HG02571 (cell line): ENCODE measurements around the gene DSE.

Experiments used
- ATAC-seq: cut with Tn5 transposase; IDR thresholded peaks from one replicate; pipeline ENCODE4 v1.9.1; 2021; ENCODE audit warnings: mild to moderate bottlenecking, moderate library complexity; ENCODE audit not compliant: unreplicated experiment

DSE gene

DNA sequence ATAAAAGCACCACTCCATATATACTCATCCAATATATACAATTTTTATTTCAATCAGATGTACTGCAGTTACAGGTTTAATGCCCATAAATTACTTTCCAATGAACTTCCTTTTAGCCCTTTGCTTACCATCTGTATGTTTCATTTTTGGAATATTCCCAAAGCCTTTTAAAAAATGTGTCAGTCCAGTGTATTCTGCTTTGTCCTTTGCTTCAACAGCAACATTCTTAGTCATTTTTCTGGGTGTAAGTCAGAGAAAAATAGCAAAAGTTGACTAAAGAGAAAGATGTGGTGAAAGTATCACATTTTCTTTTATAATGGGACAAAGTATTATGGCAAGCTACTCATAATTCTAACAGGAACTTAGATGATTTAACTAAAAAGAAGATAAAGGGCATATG, 15.2 kb downstream of the DSE start:
- no peak for ATAC-seq

DNA sequence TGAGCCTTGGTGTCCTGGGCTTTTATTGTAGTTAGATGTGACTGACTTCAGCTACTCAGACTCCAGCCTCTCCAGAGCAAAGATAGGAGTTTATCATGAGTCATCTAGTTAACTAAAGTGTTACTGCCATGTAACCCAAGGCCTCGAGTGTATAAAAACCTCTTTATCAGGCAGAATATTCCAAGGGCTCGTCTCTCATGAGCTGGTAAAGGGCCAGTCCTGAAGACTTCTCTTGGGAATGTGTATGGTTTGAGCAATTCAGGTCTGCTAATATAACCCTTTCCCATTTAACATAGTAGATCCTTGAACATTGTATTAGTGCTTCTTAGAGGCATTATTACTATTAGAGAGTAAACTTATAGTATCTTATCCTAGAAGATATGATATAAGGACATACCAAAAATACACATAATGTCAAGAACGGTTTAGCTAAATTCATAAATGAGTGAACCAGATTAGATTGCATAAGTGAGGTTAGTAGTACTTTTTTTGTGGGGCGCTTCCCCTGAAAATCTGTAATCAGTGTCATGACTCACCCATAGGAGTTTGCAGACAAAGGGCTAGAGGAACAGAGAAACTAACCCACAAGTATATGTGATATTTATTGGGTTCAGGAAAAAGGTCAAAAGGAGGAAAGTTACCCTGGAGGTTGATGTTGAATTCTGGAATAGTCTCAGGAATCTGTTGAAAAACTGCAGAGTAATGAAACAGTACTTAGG, 16.0 kb downstream of the DSE start:
- ATAC-seq, result peak; percentile 35

DNA sequence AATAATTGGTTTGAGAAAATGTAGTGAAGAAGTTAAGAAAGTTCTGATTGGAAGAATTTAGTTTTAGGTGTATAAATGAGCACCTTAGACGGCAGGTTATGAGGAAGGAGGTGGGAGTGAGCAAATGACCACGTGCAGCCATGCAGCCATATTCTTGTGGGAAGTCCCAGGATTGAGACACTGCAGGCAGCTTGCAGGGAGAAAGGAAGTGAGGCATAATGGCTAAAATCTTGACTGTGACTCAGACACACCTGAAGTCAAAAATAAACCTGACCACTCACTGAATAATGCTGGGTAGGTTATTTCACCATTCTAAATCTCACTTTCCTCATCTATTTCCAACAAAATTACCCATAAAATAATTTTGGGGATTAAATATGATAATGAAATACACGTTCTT, 16.6 kb downstream of the DSE start:
- peak; percentile 52 for ATAC-seq

DNA sequence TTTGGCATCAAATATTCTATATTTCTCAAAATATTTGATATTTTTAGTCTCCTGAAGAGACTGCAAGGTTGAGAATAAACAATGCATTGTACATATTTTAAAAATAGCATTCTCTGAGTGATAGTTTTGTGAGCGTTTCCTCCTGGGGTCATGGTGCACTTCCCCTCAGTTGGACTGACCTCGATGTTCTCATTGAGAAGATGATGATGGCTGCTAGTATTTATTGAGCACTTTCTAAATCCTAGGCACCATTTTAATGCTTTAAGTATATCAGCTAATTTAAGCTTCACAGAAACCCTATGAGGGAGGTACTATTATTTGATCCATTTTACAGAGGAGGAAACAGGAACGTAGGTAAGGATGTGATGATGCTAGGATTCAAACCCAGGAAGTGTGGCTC, 18.2 kb downstream of the DSE start:
- ATAC-seq, result no peak

DNA sequence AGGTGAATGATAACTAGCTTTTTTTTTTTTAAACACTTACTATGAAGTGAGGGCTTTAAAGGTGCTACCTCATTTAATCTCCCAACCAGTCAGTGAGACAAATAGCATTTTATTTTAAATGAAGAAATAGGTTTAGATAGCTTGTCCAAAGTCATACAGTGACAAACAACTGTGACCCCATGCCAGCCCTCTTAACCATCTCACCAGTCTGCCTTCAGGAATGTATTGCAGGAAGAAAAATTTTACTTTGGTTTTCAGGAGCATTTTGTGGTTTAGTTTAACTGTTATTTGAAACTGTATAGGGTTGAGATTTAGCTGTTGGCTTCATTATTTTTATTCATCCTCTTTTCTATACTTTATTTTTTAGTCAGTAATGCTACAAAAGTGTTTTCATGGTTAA, 18.6 kb downstream of the DSE start:
- no peak for ATAC-seq

DNA sequence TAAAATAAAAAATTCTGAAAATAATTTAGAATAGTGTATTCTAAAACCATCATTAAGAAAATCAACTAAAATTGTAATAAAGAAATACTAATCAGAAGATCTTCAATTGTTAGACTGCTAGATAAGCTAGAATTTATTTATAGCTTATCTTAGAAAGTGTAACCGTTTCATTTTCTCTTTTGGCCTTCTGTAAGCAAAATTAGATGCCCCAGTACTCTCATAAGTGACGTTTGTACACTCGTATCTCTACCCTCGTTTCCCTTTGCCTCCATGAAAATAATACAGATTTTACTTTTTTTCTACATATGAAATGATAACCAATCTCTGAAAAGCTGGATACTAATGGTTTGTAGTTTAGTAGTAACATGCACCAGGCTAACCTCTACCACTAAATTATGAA, 19.8 kb downstream of the DSE start:
- peak; percentile 48 for ATAC-seq

DNA sequence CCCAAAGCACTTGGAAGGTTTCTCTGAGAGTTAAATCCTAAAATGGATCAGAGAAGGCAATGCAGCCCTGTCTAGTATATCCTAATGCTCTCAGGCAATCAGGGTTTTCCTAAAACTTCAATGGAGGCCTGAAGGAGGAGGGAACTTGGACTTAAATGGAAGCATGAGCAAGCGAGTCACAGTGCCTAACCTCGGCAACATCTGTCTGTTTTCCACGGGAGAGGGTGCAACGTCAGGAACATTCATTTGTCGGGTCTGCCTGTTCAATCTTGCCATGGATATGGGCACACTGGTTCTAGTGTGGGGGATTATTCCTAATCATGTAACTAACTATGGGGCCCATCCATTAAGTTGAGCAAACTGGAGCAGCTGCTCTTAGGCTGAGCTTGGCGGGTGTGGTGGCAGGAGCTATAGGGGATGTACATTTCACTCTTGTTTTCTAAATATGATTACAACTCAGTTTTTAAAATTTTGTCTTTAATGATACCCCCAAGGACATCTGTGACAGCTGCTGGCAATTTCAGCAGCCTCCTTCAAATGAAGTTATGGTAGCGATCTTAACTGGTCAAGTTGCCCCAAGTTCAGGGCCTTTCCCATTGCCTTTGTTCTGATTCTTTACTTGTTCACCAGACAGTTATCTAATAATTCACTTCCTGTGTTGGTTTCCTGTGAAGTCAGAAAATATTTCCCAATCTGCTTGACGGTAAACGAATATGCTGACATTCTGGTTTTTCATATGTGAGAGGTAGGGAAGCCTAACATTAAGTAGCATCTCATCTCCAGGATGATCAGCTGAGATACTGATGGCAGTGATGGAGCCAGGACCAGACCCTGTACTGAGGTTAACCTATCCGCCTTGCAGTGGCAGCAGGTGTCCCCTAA, 21.6 kb downstream of the DSE start:
- no peak for ATAC-seq

DNA sequence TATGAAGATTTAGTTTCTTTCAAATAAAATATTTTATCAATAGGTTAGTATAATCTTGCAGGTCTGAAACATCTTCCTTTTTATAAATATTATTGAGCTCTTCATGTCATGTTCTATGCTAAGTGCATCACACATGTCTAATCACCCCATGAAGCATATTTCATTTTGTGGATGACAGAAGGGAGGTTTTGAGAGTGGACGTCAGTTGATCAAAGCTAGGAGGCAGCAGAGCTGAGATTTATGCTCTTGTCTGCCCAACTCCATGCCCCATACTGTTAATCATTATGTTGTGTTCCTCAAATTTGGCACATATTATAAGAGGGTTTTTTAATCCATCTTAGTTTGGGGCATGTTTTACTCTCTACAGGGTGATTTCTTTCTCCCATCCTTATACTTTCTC, 22.7 kb downstream of the DSE start:
- no peak for ATAC-seq

DNA sequence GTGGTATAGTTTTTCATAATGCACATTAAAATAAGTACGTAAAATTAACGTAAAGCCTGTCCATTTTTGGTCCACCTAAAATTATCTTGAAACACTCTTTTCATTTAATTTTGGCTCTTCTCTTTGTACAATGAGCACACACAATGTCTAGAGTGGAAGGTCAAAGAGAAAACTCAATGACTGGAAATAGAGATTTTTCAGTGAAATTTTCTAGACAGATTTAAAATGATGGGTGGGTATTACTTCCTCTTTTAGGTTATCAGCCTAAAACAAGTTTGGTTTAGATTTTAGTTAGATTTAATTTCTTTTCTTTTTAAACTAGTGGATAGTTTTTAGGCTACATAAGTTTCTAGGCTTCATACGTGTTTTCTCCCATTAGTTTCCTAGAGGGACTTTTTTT, 24.9 kb downstream of the DSE start:
- no peak for ATAC-seq

DNA sequence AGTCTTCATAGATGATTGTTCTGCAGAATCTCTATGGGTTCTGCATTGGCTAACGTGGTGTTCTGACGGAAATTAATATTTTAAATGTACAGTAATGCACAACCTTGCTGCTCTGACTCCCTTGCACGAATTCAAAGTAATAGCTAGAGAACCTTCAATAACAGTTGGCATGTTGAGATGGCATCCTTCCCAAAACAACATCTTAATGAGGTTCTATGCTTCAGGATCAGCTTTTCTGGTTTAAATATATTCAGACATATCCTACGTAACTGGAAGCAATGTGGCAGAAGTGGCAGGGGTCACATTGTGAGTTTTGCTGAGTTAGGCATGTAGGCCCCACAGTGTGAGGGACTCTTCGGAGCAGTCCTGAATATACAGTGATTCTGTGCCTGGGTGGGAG, 25.7 kb downstream of the DSE start:
- ATAC-seq, result no peak

DNA sequence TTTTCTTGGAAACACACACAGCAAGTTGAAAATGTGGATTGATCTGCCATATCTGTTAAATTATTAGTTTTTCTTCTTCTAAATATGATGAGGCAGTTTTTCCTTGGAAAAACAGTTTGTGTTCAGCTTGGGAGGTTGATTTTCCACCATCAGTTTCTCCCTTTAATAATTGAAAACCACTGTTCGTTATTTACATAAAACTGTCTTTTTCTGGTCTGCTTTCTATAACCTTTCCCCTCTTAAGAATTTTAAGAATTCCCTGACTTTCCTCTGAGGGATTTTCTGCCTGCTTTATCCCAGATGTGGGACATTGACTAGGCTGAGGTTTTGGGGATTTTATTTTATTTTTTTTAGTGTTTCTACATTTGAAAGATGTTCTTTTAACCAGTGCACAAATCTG, 27.2 kb downstream of the DSE start:
- no peak for ATAC-seq

DNA sequence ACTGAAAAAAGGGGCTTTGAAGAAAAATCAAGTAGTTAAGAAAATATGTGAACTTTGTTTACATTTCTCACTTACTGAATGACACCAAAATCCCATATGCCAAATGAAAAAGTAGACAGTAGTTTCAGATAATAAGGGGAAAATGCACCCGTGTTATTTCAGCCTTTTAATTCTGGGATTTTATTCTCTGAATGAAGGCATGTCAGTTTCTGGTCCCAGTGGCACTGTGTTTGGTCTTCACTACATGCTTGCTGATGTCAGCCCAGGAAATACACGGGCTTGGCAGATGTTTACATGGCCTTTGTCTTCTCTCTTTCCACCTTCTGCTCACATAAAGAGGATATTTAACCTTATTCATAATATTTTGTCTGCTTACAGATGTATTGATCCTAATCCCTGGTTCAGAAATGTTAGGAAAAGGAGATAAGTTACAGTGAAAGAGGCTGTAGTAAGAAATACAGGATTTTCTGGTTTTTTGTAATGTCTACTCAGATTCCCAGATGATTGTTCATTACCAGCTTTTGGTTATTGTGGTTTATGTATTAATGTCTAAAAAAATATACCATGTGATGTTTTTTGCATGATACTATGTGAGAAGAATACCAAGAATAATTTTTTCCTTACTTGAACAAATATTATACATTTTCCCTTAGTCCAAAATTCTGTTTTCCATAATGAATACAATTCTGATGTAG, 27.7 kb downstream of the DSE start:
- no peak for ATAC-seq

DNA sequence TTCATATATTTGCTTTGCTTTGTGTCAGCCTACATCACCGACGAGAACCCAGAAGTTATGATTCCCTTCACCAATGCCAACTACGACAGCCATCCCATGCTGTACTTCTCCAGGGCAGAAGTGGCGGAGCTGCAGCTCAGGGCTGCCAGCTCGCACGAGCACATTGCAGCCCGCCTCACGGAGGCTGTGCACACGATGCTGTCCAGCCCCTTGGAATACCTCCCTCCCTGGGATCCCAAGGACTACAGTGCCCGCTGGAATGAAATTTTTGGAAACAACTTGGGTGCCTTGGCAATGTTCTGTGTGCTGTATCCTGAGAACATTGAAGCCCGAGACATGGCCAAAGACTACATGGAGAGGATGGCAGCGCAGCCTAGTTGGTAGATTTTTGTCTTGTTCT, 28.5 kb downstream of the DSE start:
- ATAC-seq, result no peak

DNA sequence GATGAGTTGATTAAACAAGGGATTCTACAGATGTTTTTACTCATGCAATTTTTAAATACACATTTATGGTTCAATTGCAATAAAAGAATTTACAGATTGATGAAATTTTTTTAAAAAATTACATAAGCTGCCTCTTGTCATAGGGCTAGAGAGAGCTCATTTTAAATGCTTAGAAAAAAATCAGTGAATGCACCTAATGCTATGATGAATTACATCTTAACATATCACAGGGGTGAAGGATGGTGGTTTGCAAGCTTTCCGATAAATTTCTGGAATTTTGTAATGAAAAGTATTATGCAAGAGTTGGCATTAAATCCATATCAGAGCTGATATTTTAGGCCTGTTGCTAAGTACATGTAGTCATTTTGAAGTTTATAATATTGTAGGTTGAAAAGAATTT, 29.6 kb downstream of the DSE start:
- ATAC-seq, result no peak

DNA sequence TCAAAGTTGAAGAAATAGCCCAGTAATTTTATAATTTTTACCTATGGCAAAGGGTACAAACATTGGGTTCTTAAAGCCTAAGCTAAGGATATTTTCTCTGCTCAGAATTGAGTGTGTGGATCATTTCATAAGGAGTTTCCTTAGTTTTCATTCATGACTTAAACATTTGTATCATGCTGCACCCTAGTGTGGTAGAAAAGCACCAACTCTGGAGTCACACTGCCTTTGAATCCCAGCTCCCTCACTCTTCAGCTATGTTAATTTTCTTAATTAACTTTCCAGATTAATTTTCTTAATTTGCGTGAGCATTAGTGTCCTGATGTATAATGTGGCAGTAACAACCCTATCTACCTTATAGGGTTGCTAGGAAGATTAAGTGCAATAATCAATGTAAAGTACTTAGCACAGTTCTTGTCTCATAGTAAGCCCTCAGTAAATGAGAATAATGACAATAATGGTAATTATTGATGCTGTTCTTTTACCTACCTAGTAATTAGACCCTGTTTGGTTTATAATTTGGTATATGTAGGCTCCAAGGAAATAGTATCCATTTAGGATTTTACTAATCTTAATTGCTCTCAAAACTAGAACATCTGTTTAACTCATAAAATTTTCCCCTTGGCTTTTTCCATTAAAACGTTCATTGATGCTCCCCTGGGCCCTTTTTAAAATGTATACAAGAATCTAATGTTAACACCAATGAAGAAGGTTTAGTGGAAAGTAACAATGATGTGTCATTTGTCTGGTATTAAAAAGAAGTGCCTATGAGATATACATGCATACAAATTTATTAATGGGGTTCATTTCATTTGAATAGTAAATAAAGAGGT, 31.6 kb downstream of the DSE start:
- no peak for ATAC-seq

DNA sequence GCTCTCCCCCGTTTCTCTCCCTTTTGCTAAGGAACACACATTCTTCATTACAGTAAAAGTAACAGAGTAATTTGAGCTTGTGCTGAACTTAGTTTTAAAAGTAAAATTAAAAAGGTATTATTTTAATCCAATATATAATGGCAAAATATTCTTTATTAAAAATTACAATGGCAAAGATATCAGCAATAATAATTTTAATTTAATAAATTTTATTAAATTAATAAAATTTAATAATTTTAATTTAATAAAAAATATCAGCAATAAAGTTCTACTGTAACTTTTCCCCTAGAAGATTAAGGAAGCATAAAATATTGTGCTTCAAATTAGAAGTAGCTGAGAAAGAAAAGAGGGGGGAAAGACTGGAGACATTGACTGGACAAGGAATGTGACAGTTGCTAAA, 32.5 kb downstream of the DSE start:
- no peak for ATAC-seq

DNA sequence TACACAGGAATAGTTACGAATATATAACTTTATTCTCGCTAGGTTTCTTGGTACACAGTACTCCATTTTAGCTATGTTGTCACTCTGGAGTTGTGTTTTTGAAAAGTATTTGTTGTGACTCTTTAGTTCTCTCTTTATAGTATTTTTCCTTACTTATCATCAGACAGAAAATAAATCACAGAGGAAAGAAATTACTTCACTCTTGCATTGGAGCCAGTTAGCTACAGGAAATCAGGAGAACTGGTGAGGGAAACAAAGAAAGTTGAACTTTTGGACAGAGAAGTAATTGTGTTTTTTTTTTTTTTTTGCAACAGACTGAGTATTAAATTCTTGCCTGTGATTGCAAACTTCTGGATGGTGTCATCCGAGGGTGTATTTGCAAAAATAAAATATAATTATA, 33.9 kb downstream of the DSE start:
- no peak for ATAC-seq

DNA sequence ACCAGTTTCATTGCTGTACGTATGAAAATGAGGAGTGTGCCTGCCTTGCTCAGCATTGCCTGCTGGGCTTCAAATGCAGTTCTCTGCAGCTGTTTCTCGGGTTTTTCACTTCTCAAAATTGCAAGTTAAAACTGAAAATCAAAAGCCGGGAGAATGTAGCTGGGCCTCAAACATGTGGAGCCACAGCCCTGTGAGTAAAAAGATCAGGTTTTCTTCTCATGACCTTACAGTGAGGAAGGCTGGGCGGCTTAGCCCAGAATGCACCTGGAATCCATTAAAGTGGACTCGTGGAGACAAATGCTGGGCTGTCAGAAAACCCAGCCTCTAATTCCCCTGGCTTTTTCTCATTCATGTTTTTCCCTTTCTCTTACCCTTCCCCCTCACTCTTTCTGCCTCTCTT, 34.4 kb downstream of the DSE start:
- ATAC-seq, result peak; percentile 63

DNA sequence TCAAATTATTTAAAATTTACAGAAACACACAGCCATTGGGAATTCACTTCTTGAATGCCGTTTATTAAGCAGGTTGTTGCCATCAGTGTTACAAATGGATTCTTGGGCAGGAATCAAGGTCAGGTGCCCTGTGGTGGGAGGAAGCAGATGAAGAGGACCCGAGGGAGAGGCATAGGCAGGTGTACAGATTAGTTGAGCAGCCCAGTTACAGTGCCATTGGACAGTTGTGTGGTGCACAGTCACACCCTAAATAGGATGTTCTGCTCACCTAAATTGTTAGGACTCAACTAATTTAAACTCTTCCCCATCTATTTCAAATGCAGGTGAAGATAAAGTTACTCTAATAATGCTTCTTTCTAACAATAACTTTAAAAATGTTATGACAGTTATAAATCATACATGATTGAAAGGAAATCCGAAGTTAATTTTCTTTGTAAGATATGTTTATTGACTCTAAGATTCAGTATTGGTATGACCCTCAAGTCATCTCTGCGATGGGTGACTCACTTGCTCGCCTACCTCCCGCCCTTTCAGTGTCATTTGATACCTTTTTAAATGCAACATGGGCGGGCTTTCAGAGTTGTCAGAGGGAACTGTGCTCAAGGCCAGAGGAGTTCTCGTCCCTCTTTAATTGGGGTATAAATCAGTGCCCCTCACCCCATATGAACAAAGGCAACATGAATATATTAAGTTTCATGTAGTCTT, 35.1 kb downstream of the DSE start:
- ATAC-seq, result no peak

DNA sequence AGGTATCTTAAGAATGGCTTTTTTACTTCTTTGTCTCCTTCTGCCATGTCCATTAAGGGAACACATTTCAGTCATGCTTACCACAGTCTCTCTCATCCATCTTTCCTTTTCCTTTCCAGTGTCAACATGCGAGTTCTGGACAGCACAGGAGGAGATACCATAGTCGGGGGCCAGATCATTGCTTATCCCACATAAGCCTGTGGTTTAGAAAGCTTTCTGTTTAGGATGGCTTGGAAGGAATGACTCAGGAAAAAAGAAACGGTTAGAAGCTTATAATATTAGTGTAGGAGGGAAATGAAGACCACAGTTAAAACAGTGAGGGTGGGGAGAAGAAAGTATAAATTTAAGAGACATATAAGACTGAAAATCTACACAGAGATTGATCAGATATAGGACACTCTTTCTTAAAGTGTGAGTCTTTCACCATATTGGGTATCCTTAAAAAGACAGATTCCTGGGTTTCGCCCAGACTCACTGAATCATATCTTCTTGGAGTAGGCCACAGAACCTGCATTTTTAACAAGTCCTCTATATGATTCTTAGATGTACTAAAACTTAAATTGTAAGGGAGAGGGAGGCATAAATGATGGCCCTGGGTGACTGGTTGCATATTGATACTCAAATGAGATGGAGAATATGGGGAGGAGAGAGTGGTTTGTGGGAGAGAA, 36.1 kb downstream of the DSE start:
- ATAC-seq, result no peak
